CD4-positive, alpha-beta T cell (primary cell): ENCODE results near the gene CALM3. TPM values are rescaled to one million over a fixed set of nuclear protein-coding genes. Genes with fewer than 3 reads are reported as not detected.

Source experiments
- ATAC-seq: fragments of 200-7000 bp; cut with Tn5 transposase; one replicate; pipeline ENCODE4 v1.10.0; 2022; ENCODE audit warnings: mild to moderate bottlenecking; ENCODE audit not compliant: poor library complexity
- CTCF ChIA-PET: fragments of 350-600 bp; sonication (Branson Sonifier 250); formaldehyde crosslinking; loops from one replicate; lab custom pipeline; 2021; ENCODE audit warnings: antibody characterized with exemption, inconsistent platforms; lab: Charles Lee
- POLR2A ChIA-PET: fragments of 350-600 bp; sonication (Branson Sonifier 250); formaldehyde crosslinking; loops from one replicate; lab custom pipeline; 2021; ENCODE audit warnings: antibody characterized with exemption, inconsistent platforms; lab: Charles Lee
- DNase-seq, 14 experiments: peaks; one replicate each; pipeline ENCODE4 v3.0.0-alpha.2; 2013 to 2020; ENCODE audit warnings: mixed read lengths in 2 of 14
- H3K27ac ChIP-seq, 2 donors: one replicate each; pipeline versions ENCODE4 v1.5.1 to v1.7.0; 2013; ENCODE audit warnings: low read length in 2 of 2, low read depth in 1 of 2, mild to moderate bottlenecking in 1 of 2
- H3K27me3 ChIP-seq, 2 experiments: 1 replicate in 1 of 2; 2 replicates in 1 of 2; pipeline versions ENCODE4 v1.6.1 to v1.7.0; 2013; ENCODE audit warnings: low read length in 2 of 2, control low read depth in 1 of 2, mild to moderate bottlenecking in 1 of 2, moderate library complexity in 1 of 2; ENCODE audit not compliant: insufficient read depth in 2 of 2, control insufficient read depth in 1 of 2
- H3K36me3 ChIP-seq: one replicate; pipeline ENCODE4 v1.6.1; 2013; ENCODE audit warnings: low read length, control low read depth; ENCODE audit not compliant: insufficient read depth
- H3K4me1 ChIP-seq: one replicate; pipeline ENCODE4 v1.6.1; 2013; ENCODE audit warnings: low read length, control low read depth; ENCODE audit not compliant: insufficient read depth
- H3K4me3 ChIP-seq: one replicate; pipeline ENCODE4 v1.5.1; 2013; ENCODE audit warnings: mild to moderate bottlenecking, low read length, moderate library complexity
- H3K9me3 ChIP-seq, 2 experiments: 1 replicate in 1 of 2; 2 replicates in 1 of 2; pipeline versions ENCODE4 v1.6.1 to v1.7.0; 2013; ENCODE audit warnings: low read length in 2 of 2, mild to moderate bottlenecking in 2 of 2, control low read depth in 1 of 2, moderate library complexity in 1 of 2; ENCODE audit not compliant: control insufficient read depth in 1 of 2, insufficient read depth in 1 of 2
- H3K27ac Mint-ChIP-seq: one replicate; pipeline ENCODE4 v1.8.0; 2020; ENCODE audit warnings: mixed read lengths
- H3K27me3 Mint-ChIP-seq: one replicate; pipeline ENCODE4 v1.8.0; 2021; ENCODE audit warnings: mixed read lengths
- H3K36me3 Mint-ChIP-seq: one replicate; pipeline ENCODE4 v1.8.0; 2021; ENCODE audit warnings: low read depth, mixed read lengths
- H3K4me1 Mint-ChIP-seq: one replicate; pipeline ENCODE4 v1.8.0; 2021; ENCODE audit warnings: low read depth, mixed read lengths
- H3K4me3 Mint-ChIP-seq: one replicate; pipeline ENCODE4 v1.8.0; 2020; ENCODE audit warnings: mild to moderate bottlenecking, mixed read lengths
- H3K9me3 Mint-ChIP-seq: one replicate; pipeline ENCODE4 v1.8.0; 2020; ENCODE audit warnings: mixed read lengths
- intact Hi-C, 2 experiments: fragments of 100-400 bp; cut with DNase I in 1 of 2; cut with micrococcal nuclease in 1 of 2; formaldehyde crosslinking; loops; one replicate each; pipeline versions ENCODE4 v1.15.1 to v1.9.0; 2023 to 2025; cut with DNase I, micrococcal nuclease
- total RNA-seq, 174 experiments: library from RNA in 2 of 174; stranded (reverse) in 2 of 174; gene quantifications; one replicate each; pipeline ENCODE4 v1.2.3 and lab custom pipeline; 2021 to 2026
- TF ChIP-seq, protein P1 (sequence below): fragments of 200-600 bp; IDR thresholded peaks from one replicate; pipeline ENCODE4 v1.8.0; 2022; ENCODE audit warnings: antibody characterized with exemption, mild to moderate bottlenecking

The CALM3 gene
- total RNA-seq, 2 experiments from 2014 or later: 169 to 173 TPM

DNA sequence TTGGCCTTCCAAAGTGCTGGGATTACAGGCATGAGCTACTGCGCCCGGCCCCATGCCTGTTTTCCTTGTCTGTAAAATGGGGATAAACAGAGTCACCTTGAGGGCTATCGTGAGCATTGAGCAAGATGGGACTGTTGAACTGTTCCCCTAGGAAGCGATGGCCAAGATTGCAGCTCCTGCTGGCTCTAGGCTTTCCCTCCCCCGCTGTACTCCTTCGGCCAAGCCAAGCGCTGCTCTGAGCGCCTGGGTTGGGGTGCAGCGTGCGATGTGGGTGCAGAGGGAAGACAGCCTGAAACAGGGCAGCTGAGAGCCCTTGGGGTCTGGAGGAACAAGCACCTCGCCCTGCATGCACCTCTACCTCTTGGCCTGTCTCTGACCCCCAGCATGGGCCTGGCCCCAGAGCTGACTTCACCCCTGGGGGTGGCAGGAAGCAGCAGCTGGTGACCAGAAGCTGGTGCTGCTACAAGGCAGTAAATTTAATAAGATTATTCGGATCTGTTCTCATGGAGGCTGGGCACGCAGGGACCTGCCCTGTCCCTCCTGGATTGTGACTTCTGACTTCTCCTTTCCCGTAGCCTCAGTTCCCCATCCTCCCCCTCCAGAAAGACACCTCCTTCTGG lies 29.6 kb downstream of the CALM3 start:
- no peak overlapping the region for H3K27ac Mint-ChIP-seq
- no peaks in the 10 kb centered on the region for H3K36me3 Mint-ChIP-seq
- intact Hi-C loops: no loop called here
- H3K27me3 Mint-ChIP-seq: no peaks in the 10 kb centered on the region
- peaks cover 29% of the 10 kb centered on the region for H3K4me1 ChIP-seq
- ChIA-PET POLR2A (interaction anchor here (2.4 kb wide), 1 partner anchor 29 kb away, joined by 6 read pairs; the partner anchor contains the start of gene CALM3), CTCF (interaction anchor here (3.0 to 4.0 kb wide), 3 partner anchors 17 to 31 kb away, joined by 10 to 16 read pairs (median 10); partner anchors contain the start of gene CALM3)
- H3K9me3 Mint-ChIP-seq: no peaks in the 10 kb centered on the region
- no peak overlapping the region for H3K4me3 ChIP-seq
- H3K4me3 Mint-ChIP-seq: no peak overlapping the region
- peaks cover 25% of the 10 kb centered on the region for H3K4me1 Mint-ChIP-seq
- no peak for ATAC-seq
- H3K9me3 ChIP-seq: no peaks in the 10 kb centered on the region
- H3K36me3 ChIP-seq: no peaks in the 10 kb centered on the region
- TF ChIP-seq, protein P1, sequence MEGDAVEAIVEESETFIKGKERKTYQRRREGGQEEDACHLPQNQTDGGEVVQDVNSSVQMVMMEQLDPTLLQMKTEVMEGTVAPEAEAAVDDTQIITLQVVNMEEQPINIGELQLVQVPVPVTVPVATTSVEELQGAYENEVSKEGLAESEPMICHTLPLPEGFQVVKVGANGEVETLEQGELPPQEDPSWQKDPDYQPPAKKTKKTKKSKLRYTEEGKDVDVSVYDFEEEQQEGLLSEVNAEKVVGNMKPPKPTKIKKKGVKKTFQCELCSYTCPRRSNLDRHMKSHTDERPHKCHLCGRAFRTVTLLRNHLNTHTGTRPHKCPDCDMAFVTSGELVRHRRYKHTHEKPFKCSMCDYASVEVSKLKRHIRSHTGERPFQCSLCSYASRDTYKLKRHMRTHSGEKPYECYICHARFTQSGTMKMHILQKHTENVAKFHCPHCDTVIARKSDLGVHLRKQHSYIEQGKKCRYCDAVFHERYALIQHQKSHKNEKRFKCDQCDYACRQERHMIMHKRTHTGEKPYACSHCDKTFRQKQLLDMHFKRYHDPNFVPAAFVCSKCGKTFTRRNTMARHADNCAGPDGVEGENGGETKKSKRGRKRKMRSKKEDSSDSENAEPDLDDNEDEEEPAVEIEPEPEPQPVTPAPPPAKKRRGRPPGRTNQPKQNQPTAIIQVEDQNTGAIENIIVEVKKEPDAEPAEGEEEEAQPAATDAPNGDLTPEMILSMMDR: no peak
- no peaks in the 10 kb centered on the region for H3K27me3 ChIP-seq
- DNase-seq: no peak
- no peak overlapping the region for H3K27ac ChIP-seq

DNA sequence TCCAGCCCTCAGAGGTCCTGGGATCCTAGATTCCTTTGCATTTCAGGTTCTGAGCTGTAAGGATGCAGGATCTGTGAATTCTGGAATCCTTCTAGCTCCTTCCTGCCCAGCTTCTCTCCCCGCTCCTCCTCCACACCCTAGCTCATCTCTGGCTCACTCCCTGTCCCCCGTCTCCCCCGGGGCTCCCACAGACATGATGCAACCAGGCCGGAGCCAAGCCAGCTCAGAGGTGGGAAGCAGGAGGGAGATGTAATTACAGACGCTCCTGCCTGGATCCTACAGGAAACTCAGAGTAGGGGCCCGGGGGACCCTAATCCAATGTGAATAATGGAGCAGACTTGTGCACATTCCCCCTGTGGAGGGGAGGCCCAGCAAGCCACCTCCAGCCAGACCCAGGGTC lies 30.4 kb downstream of the CALM3 start:
- no peak for ATAC-seq
- intact Hi-C loops: no loop called here
- TF ChIP-seq, protein P1: no peak
- H3K27me3 Mint-ChIP-seq: no peaks in the 10 kb centered on the region
- no peaks in the 10 kb centered on the region for H3K36me3 Mint-ChIP-seq
- Histone ChIP-seq H3K27ac (no peak overlapping the region), H3K4me3 (no peak overlapping the region), H3K27me3 (no peaks in the 10 kb centered on the region), H3K4me1 (peaks cover 33% of the 10 kb centered on the region), H3K36me3 (no peaks in the 10 kb centered on the region), H3K9me3 (no peaks in the 10 kb centered on the region)
- no peaks in the 10 kb centered on the region for H3K9me3 Mint-ChIP-seq
- CTCF ChIA-PET: interaction anchor here (1.3 to 4.0 kb wide), 4 partner anchors 10 to 30 kb away, joined by 3 to 16 read pairs (median 10); partner anchors contain the start of gene CALM3
- H3K4me1 Mint-ChIP-seq: peaks cover 25% of the 10 kb centered on the region
- H3K27ac Mint-ChIP-seq: no peak overlapping the region
- H3K4me3 Mint-ChIP-seq: no peak overlapping the region
- POLR2A ChIA-PET: interaction anchor here (2.4 kb wide), 1 partner anchor 30 kb away, joined by 6 read pairs; the partner anchor contains the start of gene CALM3
- DNase-seq: no peak

- peak overlapping the region in 1 of 2 donors; percentile 68 for H3K27ac ChIP-seq
- no peaks in the 10 kb centered on the region for H3K27me3 Mint-ChIP-seq
- H3K4me1 ChIP-seq: peaks cover 42% of the 10 kb centered on the region
- no peaks in the 10 kb centered on the region for H3K36me3 Mint-ChIP-seq
- CTCF ChIA-PET: interaction anchor here (1.2 to 4.0 kb wide), 3 partner anchors 19 to 32 kb away, joined by 4 to 16 read pairs (median 10); partner anchors contain the start of gene CALM3
- peaks cover 19% of the 10 kb centered on the region for H3K4me1 Mint-ChIP-seq
- no peaks in the 10 kb centered on the region for H3K27me3 ChIP-seq
- H3K4me3 ChIP-seq: peak overlapping the region; percentile 57
- intact Hi-C loops: no loop called here
- peak overlapping the region; percentile 83 for H3K27ac Mint-ChIP-seq
- H3K9me3 Mint-ChIP-seq: no peaks in the 10 kb centered on the region
- POLR2A ChIA-PET: interaction anchor here (0.8 to 2.3 kb wide), 5 partner anchors 15 to 33 kb away, joined by 3 to 15 read pairs (median 6); partner anchors contain the start of genes CALM3 and DACT3
- H3K4me3 Mint-ChIP-seq: peak overlapping the region; percentile 80
- H3K36me3 ChIP-seq: no peaks in the 10 kb centered on the region
- DNase-seq: no peak
- H3K9me3 ChIP-seq: no peaks in the 10 kb centered on the region
- no peak for ATAC-seq
- TF ChIP-seq, protein P1: no peak
These were observed 32.0 kb downstream of the CALM3 start for GRCh38 chr19:46633130-46633529.
